ENCODE data around the gene CRY2. TPM values are rescaled to one million over a fixed set of nuclear protein-coding genes. Genes with fewer than 3 reads are reported as not detected.

The CRY2 gene
- total and polyA plus RNA-seq, 2 of the 13 experiments (the other 11 are each of a cell fraction or from before 2014, with no cell fraction given) = 10.1 to 12.2 TPM

DNA sequence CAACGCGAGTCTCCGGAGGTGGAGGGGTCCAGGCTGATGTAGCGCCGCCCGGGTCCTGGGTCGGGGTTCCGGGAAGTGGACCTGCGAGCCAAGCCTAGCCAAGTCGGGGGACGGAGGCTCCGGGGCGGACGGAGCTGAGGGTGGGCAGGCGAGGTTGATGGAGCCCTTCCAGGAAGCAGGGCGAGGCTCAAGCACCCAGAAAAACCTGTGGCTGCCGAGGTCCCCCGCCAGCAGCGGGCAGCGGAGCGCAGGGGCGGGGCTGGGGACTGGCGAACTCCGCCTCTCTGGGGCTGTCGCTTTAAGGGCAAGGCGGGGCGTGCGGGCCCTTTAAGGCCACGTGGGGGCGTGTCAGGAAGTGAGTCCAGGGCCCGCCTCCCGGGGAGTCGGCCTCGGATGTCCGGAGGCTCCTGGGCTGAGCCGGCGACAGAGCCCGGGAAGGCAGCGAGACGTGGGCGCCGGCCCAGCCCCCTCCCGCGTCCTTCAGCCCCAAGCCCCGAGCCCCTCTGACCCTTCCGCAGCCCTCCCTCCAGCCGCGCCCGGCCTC, 42.4 kb upstream of the CRY2 start, which contains the start of gene SLC35C1 (continued):
- TF ChIP-seq MLXIP (CRISPR knock-in tag; IDR thresholded peaks at IDR 0.05; ENCODE audit: borderline replicate concordance) (no peak), ZNF230 (CRISPR knock-in tag; IDR thresholded peaks at IDR 0.05) (no peak), HNF1A (IDR thresholded peaks at IDR 0.05; ENCODE audit: low read depth) (no peak), HNF1A (CRISPR knock-in tag; IDR thresholded peaks at IDR 0.05; ENCODE audit: borderline replicate concordance) (0 out of 2 replicates have a peak, but pooled peaks have one; percentile 32), E2F2 (CRISPR knock-in tag; IDR thresholded peaks at IDR 0.05; ENCODE audit: borderline replicate concordance) (no peak), SATB2 (CRISPR knock-in tag; IDR thresholded peaks at IDR 0.05) (no peak), ZNF275 (CRISPR knock-in tag; IDR thresholded peaks at IDR 0.05; ENCODE audit: borderline replicate concordance) (no peak), ZNF253 (CRISPR knock-in tag; IDR thresholded peaks at IDR 0.05; ENCODE audit: borderline replicate concordance) (no peak), SIX1 (CRISPR knock-in tag; IDR thresholded peaks at IDR 0.05; ENCODE audit: borderline replicate concordance) (no peak), SMYD3 (CRISPR knock-in tag; IDR thresholded peaks at IDR 0.05) (no peak), PPARG (CRISPR knock-in tag; conservative IDR thresholded peaks at IDR 0.05) (0 out of 2 replicates have a peak, but pooled peaks have one; percentile 26), CBFB (CRISPR knock-in tag; IDR thresholded peaks at IDR 0.05) (no peak), CCAR2 (optimal IDR thresholded peaks at IDR 0.05; ENCODE audit: low read depth, low read length) (no peak), ATF5 (CRISPR knock-in tag; IDR thresholded peaks at IDR 0.05; ENCODE audit: low read depth) (no peak), ZNF552 (CRISPR knock-in tag; IDR thresholded peaks at IDR 0.05; ENCODE audit: borderline replicate concordance) (no peak)
- TF ChIP-seq, protein P1, sequence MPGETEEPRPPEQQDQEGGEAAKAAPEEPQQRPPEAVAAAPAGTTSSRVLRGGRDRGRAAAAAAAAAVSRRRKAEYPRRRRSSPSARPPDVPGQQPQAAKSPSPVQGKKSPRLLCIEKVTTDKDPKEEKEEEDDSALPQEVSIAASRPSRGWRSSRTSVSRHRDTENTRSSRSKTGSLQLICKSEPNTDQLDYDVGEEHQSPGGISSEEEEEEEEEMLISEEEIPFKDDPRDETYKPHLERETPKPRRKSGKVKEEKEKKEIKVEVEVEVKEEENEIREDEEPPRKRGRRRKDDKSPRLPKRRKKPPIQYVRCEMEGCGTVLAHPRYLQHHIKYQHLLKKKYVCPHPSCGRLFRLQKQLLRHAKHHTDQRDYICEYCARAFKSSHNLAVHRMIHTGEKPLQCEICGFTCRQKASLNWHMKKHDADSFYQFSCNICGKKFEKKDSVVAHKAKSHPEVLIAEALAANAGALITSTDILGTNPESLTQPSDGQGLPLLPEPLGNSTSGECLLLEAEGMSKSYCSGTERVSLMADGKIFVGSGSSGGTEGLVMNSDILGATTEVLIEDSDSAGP (CRISPR knock-in tag; IDR thresholded peaks at IDR 0.05; ENCODE audit: borderline replicate concordance) = peak; percentile 100

All from HepG2 (cell line).